ENCODE results near the gene MINDY1.

- TF ChIP-seq CTCF (IDR thresholded peaks at IDR 0.05) (no peak), POLR2AphosphoS5 (IDR thresholded peaks at IDR 0.05) (no peak), EP300 (IDR thresholded peaks at IDR 0.05) (no peak), POLR2A (IDR thresholded peaks at IDR 0.05) (no peak)
These were observed 6.3 kb downstream of the MINDY1 start for GRCh38 chr1:151000408-151000807.

Measured in stomach (tissue), 4 donors.